D721Med (cell line): ENCODE results near the gene LRRC4.

ENCODE experiments used
- DNase-seq: peaks from one replicate; pipeline ENCODE4 v3.0.0; 2011; ENCODE audit warnings: low spot score; ENCODE audit not compliant: insufficient read length
- FAIRE-seq: peaks from 2 replicates; lab custom pipeline; 2011; peaks lifted over from hg19 to GRCh38; lab: Jason Lieb, UNC
- CTCF ChIP-seq: IDR thresholded peaks from 2 replicates; pipeline ENCODE4 v1.5.1; 2012; ENCODE audit warnings: mild to moderate bottlenecking, control low read depth; ENCODE audit not compliant: insufficient read depth; ENCODE audit errors: missing control alignments

LRRC4 gene

GRCh38 chr7:128037880-128038619 is 6.8 kb upstream of the LRRC4 start:
- DNase-seq: no peak
- no peak for TF ChIP-seq CTCF
- FAIRE-seq: no peak

GRCh38 chr7:128037081-128037480 is 5.8 kb upstream of the LRRC4 start:
- TF ChIP-seq CTCF: no peak
- DNase-seq (no peak), FAIRE-seq (no peak)

GRCh38 chr7:128036226-128036940 is 5.1 kb upstream of the LRRC4 start:
- no peak for TF ChIP-seq CTCF
- FAIRE-seq (no peak), DNase-seq (no peak)

- FAIRE-seq (peak; percentile 67), DNase-seq (peak; percentile 56)
- peak; percentile 65 for TF ChIP-seq CTCF
Measured at GRCh38 chr7:128035712-128036111, 4.5 kb upstream of the LRRC4 start.

GRCh38 chr7:128034825-128035224 is 3.6 kb upstream of the LRRC4 start:
- DNase-seq: no peak
- no peak for FAIRE-seq
- TF ChIP-seq CTCF: no peak

GRCh38 chr7:128033246-128033645 is 2.0 kb upstream of the LRRC4 start:
- no peak for TF ChIP-seq CTCF
- DNase-seq (no peak), FAIRE-seq (no peak)
